Measurements from ENCODE around the gene CNEP1R1.
A peak's percentile ranks its signal among the peaks of the same experiment; 100 is the strongest.

The CNEP1R1 gene

DNA sequence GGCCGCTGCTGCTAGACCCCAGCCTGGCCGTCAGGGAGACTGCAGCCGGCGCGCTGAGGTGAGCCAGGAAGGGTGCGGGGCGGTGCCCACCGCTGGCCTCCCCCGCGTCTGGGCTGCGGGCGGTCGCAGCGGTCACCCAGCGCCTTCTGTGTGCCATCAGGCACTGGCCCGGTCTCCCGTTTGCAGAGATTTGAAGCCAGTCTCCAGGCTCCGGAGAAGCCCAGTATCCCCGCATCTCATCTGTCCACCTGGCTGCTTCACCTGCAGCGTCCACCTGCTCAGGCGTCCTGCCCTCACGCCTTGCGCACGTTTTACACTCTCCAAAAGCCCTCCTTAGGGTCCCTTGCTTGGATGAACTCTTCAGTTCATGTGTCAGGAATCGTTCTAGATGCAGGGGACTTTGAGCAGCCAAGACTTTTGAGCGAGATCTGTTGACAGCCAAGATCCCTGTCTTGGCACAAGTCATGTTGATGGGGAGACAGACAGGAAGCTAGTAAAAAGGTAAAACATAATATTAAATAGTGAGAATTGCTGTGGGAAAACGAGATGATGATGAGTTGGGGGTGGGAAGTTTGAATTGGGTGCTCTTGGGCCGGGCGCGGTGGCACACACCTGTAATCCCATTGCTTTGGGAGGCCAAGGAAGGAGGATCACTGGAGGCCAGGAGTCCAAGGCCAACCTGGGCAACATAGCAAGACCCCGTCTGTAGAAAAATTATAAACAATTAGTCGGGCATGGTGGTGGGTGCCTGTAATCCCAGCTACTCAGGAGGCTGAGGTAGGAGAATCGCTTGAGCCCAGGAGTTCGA is 41.7 kb downstream of the CNEP1R1 start:
- peak overlapping the region; percentile 2 to 83 for H3K27ac Mint-ChIP-seq
- peaks cover 44% of the 10 kb centered on the region for H3K4me1 Mint-ChIP-seq
- ATAC-seq (no peak), DNase-seq (no peak)
- H3K27me3 Mint-ChIP-seq: no peaks in the 10 kb centered on the region
- no peaks in the 10 kb centered on the region for H3K9me3 Mint-ChIP-seq
- H3K4me3 Mint-ChIP-seq: peak overlapping the region; percentile 84 to 93

- peaks cover 47% of the 10 kb centered on the region for H3K4me1 Mint-ChIP-seq
- H3K27me3 Mint-ChIP-seq: no peaks in the 10 kb centered on the region
- no peaks in the 10 kb centered on the region for H3K9me3 Mint-ChIP-seq
- H3K27ac Mint-ChIP-seq: peak overlapping the region; percentile 16 to 92
- peak; percentile 17 to 52 for DNase-seq
- peak overlapping the region; percentile 84 to 93 for H3K4me3 Mint-ChIP-seq
- ATAC-seq: peak; percentile 68
Measured at GRCh38 chr16:50067290-50067853, 42.3 kb downstream of the CNEP1R1 start.

- DNase-seq: no peak
- Mint-ChIP-seq H3K4me3 (peak overlapping the region; percentile 39 to 93), H3K27ac (no peak overlapping the region)
Measured at GRCh38 chr16:50068550-50068949, 43.5 kb downstream of the CNEP1R1 start.

GRCh38 chr16:50069060-50069459 is 44.0 kb downstream of the CNEP1R1 start:
- no peaks in the 10 kb centered on the region for H3K27me3 Mint-ChIP-seq
- peaks cover 58% of the 10 kb centered on the region for H3K4me1 Mint-ChIP-seq
- DNase-seq: no peak
- no peak for ATAC-seq
- H3K4me3 Mint-ChIP-seq: no peak overlapping the region
- no peak overlapping the region for H3K27ac Mint-ChIP-seq
- no peaks in the 10 kb centered on the region for H3K9me3 Mint-ChIP-seq

More at GRCh38 chr16:50068550-50068949, 43.5 kb downstream of the CNEP1R1 start:
- Mint-ChIP-seq H3K9me3 (no peaks in the 10 kb centered on the region), H3K4me1 (peaks cover 58% of the 10 kb centered on the region), H3K27me3 (no peaks in the 10 kb centered on the region)
- ATAC-seq: no peak

DNA sequence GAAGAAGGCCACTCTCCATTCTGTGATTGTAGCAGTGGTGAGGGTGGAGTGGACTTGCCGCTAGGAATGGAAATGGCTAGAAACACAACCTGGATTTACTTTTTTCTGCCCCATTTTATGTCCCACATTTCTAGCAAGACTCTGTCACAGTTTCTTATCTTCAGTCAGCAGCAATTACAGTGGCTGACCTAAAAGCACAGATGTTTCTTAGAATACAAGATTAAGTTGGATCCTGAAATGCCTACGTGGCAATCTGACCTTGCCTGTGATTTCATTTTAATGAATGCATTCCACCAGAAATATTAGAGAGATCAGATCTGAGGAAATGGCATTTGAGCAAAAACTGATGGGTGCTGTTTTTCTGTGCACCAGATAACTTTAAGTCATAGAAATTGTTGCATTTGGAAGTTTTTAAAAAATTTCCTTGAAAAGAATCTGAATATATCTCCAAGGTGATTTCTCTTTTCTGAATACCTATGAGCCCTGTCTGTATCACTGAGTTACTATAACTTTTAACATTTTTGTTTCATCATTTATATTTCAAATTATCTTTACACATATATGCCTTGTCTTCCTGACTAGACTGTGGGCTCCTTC is 46.1 kb downstream of the CNEP1R1 start:
- Mint-ChIP-seq H3K4me3 (no peak overlapping the region), H3K27ac (peak overlapping the region in 1 of 2 donors; percentile 11)

GRCh38 chr16:50072730-50073129 is 47.7 kb downstream of the CNEP1R1 start:
- no peak overlapping the region for H3K4me3 Mint-ChIP-seq
- no peak overlapping the region for H3K27ac Mint-ChIP-seq
- no peaks in the 10 kb centered on the region for H3K27me3 Mint-ChIP-seq
- ATAC-seq (no peak), DNase-seq (no peak)
- no peaks in the 10 kb centered on the region for H3K9me3 Mint-ChIP-seq
- H3K4me1 Mint-ChIP-seq: peaks cover 40% of the 10 kb centered on the region

More for the DNA sequence above, 46.1 kb downstream of the CNEP1R1 start:
- no peaks in the 10 kb centered on the region for H3K27me3 Mint-ChIP-seq
- H3K4me1 Mint-ChIP-seq: peaks cover 53% of the 10 kb centered on the region
- ATAC-seq: no peak
- H3K9me3 Mint-ChIP-seq: no peaks in the 10 kb centered on the region
- no peak for DNase-seq

GRCh38 chr16:50079397-50080140 is 54.5 kb downstream of the CNEP1R1 start:
- no peak overlapping the region for H3K4me3 Mint-ChIP-seq
- peaks cover 27% of the 10 kb centered on the region for H3K4me1 Mint-ChIP-seq
- DNase-seq (no peak), ATAC-seq (no peak)
- H3K27me3 Mint-ChIP-seq: no peaks in the 10 kb centered on the region
- H3K9me3 Mint-ChIP-seq: no peaks in the 10 kb centered on the region
- no peak overlapping the region for H3K27ac Mint-ChIP-seq

DNA sequence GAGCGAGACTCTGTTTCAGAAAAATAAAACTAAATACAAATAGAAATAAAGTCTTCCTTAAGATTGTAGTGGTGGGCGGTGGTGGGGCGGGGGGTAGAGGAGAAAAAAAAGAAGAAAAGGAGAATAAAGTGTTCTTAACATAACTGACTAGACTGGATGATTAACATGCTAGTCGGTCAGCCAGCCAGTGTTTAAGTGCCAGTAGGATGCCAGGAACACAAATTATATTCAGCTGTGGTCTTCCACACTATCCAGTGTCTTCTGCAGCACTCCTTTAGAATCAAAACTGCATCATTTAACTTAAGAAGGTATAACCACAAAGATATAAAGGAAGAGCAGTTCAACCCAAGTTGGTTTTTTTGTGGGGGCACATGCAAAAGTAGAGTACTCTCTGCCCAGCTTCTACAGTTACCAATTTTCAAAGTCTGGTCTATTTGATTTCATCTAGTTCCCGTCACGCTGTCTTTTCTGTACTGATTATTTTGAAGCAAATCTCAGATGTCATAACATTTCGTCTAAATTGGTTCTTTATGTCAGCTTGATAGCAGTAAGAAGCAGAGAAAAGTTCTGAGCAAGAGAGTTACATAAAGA is 56.5 kb downstream of the CNEP1R1 start:
- DNase-seq (no peak), ATAC-seq (no peak)
- Mint-ChIP-seq H3K27ac (peak overlapping the region; percentile 42 to 72), H3K27me3 (no peaks in the 10 kb centered on the region), H3K4me1 (peaks cover 27% of the 10 kb centered on the region), H3K4me3 (no peak overlapping the region), H3K9me3 (no peaks in the 10 kb centered on the region)

DNA sequence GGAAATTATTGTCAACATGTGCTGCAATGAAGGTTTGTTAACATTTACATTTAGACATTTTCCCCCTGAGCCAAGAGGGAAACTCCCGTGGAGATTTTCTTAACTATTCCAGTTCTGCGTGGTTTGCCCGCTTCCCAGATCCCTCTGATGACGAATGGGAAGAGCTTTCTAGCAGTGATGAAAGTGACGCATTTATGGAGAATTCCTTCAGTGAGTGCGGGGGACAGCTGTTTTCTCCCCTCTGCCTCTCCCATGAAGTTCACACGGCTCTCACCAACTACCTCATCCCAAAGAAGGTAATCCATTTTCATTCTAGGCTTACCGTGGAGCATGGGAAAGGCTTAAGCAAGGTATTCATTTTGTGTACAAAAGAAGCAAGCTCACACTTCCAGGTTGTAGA is 59.0 kb downstream of the CNEP1R1 start:
- no peak overlapping the region for H3K27ac Mint-ChIP-seq
- no peaks in the 10 kb centered on the region for H3K27me3 Mint-ChIP-seq
- ATAC-seq (no peak), DNase-seq (no peak)
- H3K4me3 Mint-ChIP-seq: no peak overlapping the region
- H3K4me1 Mint-ChIP-seq: peaks cover 21% of the 10 kb centered on the region
- H3K9me3 Mint-ChIP-seq: no peaks in the 10 kb centered on the region

DNA sequence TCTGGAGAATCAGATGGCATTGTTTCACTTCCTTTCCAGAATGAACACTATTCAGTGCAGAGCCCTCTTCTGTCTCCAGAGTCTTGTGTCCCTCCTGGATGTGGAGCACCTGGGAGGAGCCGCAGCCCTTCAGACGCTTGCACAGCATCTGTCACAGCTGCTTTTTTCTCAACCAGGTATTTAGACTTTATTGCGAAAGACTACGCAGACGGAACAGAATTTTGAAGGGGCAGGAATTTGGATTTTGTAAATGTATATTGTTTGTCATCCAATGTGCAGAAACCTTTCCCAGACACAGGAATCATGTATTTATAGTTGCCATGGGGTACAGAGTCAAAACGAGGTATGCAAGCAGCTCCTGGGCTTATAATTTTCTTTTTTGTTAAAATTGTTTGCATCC is 61.2 kb downstream of the CNEP1R1 start:
- no peak for ATAC-seq
- no peak overlapping the region for H3K27ac Mint-ChIP-seq
- no peak for DNase-seq
- H3K4me3 Mint-ChIP-seq: no peak overlapping the region
- H3K9me3 Mint-ChIP-seq: no peaks in the 10 kb centered on the region
- H3K27me3 Mint-ChIP-seq: no peaks in the 10 kb centered on the region
- H3K4me1 Mint-ChIP-seq: peaks cover 9% of the 10 kb centered on the region

Data from stimulated activated naive CD8-positive, alpha-beta T cell treated with anti-CD3 and anti-CD28 coated beads, Interleukin-15, amount 100 ng/mL, for 72 hours (primary cell).